Stimulated activated CD4-positive, alpha-beta T cell treated with anti-CD3 and anti-CD28 coated beads, Interleukin-4, amount 100 ng/mL, for 48 hours (primary cell): ENCODE results near the gene BAIAP2L1.
"Not testable (repeated sequence)": the region's sequence is repeated elsewhere in the genome, so short reads cannot be mapped to it uniquely, and the experiment has no call there.

Source experiments
- DNase-seq, 2 donors: peaks; one replicate each; pipeline ENCODE4 v3.0.0-alpha.2; 2020; ENCODE audit warnings: low read depth in 2 of 2

The BAIAP2L1 gene

GRCh38 chr7:98398567-98399372, 2.1 kb downstream of the BAIAP2L1 start:
- DNase-seq = no peak

GRCh38 chr7:98396768-98397167, 4.1 kb downstream of the BAIAP2L1 start:
- DNase-seq = no peak

- DNase-seq = no peak
Measured at GRCh38 chr7:98395951-98396350, 4.9 kb downstream of the BAIAP2L1 start.

GRCh38 chr7:98395481-98395880, 5.4 kb downstream of the BAIAP2L1 start:
- no peak for DNase-seq

GRCh38 chr7:98394377-98394836, 6.5 kb downstream of the BAIAP2L1 start:
- DNase-seq = no peak

- DNase-seq = no peak
Measured at GRCh38 chr7:98387544-98388226, 13.2 kb downstream of the BAIAP2L1 start.

- DNase-seq = no peak
Measured at GRCh38 chr7:98387131-98387530, 13.8 kb downstream of the BAIAP2L1 start.

- not testable (repeated sequence) for DNase-seq
Measured at GRCh38 chr7:98385532-98385931, 15.4 kb downstream of the BAIAP2L1 start.

GRCh38 chr7:98378210-98378819, 22.6 kb downstream of the BAIAP2L1 start:
- no peak for DNase-seq

GRCh38 chr7:98376711-98377110, 24.2 kb downstream of the BAIAP2L1 start:
- no peak for DNase-seq

GRCh38 chr7:98375664-98376063, 25.2 kb downstream of the BAIAP2L1 start:
- no peak for DNase-seq

GRCh38 chr7:98374285-98374680, 26.6 kb downstream of the BAIAP2L1 start:
- no peak for DNase-seq

GRCh38 chr7:98372993-98373392, 27.9 kb downstream of the BAIAP2L1 start:
- no peak for DNase-seq

- DNase-seq = no peak
Measured at GRCh38 chr7:98369726-98370125, 31.2 kb downstream of the BAIAP2L1 start.

GRCh38 chr7:98368716-98369115, 32.2 kb downstream of the BAIAP2L1 start:
- no peak for DNase-seq

GRCh38 chr7:98366562-98366938, 34.3 kb downstream of the BAIAP2L1 start:
- DNase-seq = no peak

- DNase-seq = no peak
Measured at GRCh38 chr7:98365863-98366561, 34.9 kb downstream of the BAIAP2L1 start.

- DNase-seq = no peak
Measured at GRCh38 chr7:98364220-98364619, 36.7 kb downstream of the BAIAP2L1 start.

- no peak for DNase-seq
Measured at GRCh38 chr7:98362517-98362916, 38.4 kb downstream of the BAIAP2L1 start.

- no peak for DNase-seq
Measured at GRCh38 chr7:98360221-98361130, 40.4 kb downstream of the BAIAP2L1 start.

- no peak for DNase-seq
Measured at GRCh38 chr7:98359395-98359794, 41.5 kb downstream of the BAIAP2L1 start.
